HL-60 (cell line): ENCODE data around the gene NEDD4.
"Not testable (repeated sequence)": the region's sequence is repeated elsewhere in the genome, so short reads cannot be mapped to it uniquely, and the experiment has no call there.

Experiments used
- DNase-seq, 2 experiments: peaks; one replicate each; pipeline ENCODE4 v3.0.0-alpha.2; 2010 to 2020; ENCODE audit warnings: low read depth in 1 of 2, low spot score in 1 of 2
- H3K27ac ChIP-seq: fragments of 250-450 bp; sonication (Bioruptor Pico); replicated peaks from 2 replicates; pipeline ENCODE4 v1.5.1; 2020; ENCODE audit warnings: mild to moderate bottlenecking, moderate library complexity
- H3K27me3 ChIP-seq: fragments of 250-450 bp; sonication (Bioruptor Pico); 2 replicates; pipeline ENCODE4 v1.5.1; 2021; ENCODE audit warnings: mild to moderate bottlenecking, moderate library complexity; ENCODE audit not compliant: insufficient read depth, poor library complexity, severe bottlenecking
- H3K4me3 ChIP-seq: replicated peaks from 2 replicates; pipeline ENCODE4 v1.5.1; 2011; ENCODE audit warnings: mild to moderate bottlenecking, control low read depth, low read length; ENCODE audit not compliant: insufficient read depth
- GABPA ChIP-seq: IDR thresholded peaks from 2 replicates; pipeline ENCODE4 v1.6.1; 2012; ENCODE audit warnings: low read depth
- POLR2AphosphoS5 ChIP-seq: IDR thresholded peaks from 2 replicates; pipeline ENCODE4 v1.6.1; 2012; ENCODE audit warnings: low read depth
- SPI1 ChIP-seq: IDR thresholded peaks from 2 replicates; pipeline ENCODE4 v1.6.1; 2012; ENCODE audit warnings: low read depth, mild to moderate bottlenecking, borderline replicate concordance
- TF ChIP-seq, protein P1 (sequence below): IDR thresholded peaks from 2 replicates; pipeline ENCODE4 v1.6.1; 2012; ENCODE audit warnings: low read depth; ENCODE audit not compliant: insufficient replicate concordance
- TF ChIP-seq, protein P2 (sequence below): IDR thresholded peaks from one replicate; pipeline ENCODE4 v1.5.1; 2011; ENCODE audit warnings: low read length, control low read depth, inconsistent platforms; ENCODE audit not compliant: insufficient read depth

Gene NEDD4

DNA sequence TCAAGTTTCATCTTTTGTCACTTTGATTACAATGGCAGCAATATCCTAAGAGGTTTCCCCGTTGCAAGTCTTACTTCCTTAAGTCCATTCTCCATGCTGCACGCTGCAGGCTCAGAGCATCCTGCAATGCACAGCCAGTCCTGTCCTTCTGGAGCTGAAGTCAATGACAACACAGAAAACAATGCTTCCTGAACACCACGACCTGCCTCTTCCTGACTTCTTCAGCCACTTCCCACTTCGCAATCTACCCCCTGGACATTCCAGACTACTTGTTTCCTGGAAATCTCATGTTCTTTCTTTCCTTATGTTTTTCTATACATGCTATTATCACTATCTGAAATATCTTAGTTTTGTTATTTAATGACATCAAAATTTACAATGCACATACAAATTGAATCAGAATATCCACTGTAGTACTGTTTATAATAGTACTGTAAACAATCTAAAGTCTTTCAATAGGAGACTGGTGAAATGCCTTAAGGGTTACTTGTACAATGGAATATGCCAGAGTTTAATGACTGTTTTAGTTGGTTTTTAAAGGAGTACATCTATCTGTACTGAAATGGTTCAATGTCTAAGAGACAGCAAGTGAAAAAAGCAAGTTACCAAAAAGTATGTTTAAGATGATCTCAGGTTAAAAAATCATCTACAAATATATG lies 136.8 kb downstream of the NEDD4 start:
- no peak overlapping the region for H3K27ac ChIP-seq
- no peak overlapping the region for H3K4me3 ChIP-seq
- DNase-seq: no peak
- no peak for TF ChIP-seq GABPA
- no peak for TF ChIP-seq SPI1
- no peak for TF ChIP-seq POLR2AphosphoS5
- TF ChIP-seq, protein P1, sequence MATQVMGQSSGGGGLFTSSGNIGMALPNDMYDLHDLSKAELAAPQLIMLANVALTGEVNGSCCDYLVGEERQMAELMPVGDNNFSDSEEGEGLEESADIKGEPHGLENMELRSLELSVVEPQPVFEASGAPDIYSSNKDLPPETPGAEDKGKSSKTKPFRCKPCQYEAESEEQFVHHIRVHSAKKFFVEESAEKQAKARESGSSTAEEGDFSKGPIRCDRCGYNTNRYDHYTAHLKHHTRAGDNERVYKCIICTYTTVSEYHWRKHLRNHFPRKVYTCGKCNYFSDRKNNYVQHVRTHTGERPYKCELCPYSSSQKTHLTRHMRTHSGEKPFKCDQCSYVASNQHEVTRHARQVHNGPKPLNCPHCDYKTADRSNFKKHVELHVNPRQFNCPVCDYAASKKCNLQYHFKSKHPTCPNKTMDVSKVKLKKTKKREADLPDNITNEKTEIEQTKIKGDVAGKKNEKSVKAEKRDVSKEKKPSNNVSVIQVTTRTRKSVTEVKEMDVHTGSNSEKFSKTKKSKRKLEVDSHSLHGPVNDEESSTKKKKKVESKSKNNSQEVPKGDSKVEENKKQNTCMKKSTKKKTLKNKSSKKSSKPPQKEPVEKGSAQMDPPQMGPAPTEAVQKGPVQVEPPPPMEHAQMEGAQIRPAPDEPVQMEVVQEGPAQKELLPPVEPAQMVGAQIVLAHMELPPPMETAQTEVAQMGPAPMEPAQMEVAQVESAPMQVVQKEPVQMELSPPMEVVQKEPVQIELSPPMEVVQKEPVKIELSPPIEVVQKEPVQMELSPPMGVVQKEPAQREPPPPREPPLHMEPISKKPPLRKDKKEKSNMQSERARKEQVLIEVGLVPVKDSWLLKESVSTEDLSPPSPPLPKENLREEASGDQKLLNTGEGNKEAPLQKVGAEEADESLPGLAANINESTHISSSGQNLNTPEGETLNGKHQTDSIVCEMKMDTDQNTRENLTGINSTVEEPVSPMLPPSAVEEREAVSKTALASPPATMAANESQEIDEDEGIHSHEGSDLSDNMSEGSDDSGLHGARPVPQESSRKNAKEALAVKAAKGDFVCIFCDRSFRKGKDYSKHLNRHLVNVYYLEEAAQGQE: no peak
- TF ChIP-seq, protein P2, sequence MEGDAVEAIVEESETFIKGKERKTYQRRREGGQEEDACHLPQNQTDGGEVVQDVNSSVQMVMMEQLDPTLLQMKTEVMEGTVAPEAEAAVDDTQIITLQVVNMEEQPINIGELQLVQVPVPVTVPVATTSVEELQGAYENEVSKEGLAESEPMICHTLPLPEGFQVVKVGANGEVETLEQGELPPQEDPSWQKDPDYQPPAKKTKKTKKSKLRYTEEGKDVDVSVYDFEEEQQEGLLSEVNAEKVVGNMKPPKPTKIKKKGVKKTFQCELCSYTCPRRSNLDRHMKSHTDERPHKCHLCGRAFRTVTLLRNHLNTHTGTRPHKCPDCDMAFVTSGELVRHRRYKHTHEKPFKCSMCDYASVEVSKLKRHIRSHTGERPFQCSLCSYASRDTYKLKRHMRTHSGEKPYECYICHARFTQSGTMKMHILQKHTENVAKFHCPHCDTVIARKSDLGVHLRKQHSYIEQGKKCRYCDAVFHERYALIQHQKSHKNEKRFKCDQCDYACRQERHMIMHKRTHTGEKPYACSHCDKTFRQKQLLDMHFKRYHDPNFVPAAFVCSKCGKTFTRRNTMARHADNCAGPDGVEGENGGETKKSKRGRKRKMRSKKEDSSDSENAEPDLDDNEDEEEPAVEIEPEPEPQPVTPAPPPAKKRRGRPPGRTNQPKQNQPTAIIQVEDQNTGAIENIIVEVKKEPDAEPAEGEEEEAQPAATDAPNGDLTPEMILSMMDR: no peak
- H3K27me3 ChIP-seq: no peaks in the 10 kb centered on the region

DNA sequence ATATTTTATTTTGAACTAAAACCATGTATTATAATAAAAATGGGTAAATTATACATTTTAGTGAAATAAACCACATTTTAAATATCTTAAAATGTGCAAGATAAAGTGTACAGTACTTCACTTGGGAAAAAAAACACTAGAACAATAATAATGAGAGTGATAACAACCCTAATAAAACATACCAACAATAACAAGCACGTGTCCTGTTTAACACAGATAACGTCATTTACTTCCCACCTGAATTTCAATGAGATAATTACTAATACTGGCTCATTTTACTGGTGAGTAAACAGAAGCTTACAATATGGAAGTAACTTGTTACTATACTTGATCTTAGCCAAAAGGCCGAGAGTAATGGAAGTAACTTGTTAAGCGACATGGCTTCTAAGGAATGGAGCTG lies 140.3 kb downstream of the NEDD4 start:
- TF ChIP-seq POLR2AphosphoS5 (no peak), SPI1 (no peak), GABPA (no peak)
- TF ChIP-seq, protein P1: no peak
- TF ChIP-seq, protein P2: no peak
- Histone ChIP-seq H3K27me3 (no peaks in the 10 kb centered on the region), H3K4me3 (no peak overlapping the region), H3K27ac (no peak overlapping the region)
- DNase-seq: no peak

DNA sequence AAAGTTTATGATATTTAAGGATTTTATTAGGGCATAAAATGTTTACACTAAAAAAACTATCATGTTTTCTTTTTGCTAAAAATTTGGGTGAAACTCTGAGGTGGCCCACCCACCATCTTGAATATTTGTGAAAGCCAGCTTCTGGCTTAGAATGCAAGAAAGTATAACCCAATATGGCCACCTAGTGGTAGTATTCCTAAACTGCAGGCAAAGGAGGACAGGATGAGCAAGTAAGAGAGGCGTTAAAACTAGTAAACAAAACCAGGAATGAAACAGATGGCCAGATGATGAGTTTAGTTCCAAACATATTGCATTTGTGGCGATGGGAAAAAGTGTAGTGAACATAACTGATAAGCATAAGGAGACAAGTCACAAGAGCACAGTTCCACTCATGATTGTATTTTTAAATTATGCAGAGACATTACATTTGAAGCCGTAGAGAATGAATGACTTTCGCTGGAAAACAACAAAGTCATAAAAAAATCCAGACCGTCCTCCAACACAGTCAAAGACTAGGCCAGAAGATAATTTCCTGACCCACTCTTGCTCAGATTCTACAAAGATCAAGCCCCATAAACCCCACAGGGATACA lies 147.2 kb downstream of the NEDD4 start:
- peak; percentile 26 to 58 for DNase-seq
- H3K27ac ChIP-seq: no peak overlapping the region

DNA sequence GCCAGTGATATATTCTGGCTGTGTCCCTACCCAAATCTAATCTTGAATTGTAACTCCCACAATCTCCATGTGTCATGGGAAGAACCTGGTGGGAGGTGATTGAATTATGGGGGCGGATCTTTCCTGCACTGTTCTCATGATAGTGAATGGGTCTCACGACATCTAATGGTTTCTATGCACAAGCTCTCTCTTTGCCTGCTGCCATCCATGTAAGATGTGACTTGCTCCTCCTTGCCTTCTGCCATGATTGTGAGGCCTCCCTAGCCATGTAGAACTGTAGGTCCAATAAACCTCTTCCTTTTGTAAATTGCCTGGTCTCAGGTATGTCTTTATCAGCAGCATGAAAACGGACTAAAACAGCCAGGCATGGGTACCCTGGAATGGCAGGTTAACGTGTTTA lies 150.5 kb downstream of the NEDD4 start:
- not testable (repeated sequence) for H3K4me3 ChIP-seq, DNase-seq, H3K27me3 ChIP-seq, H3K27ac ChIP-seq

More for the DNA sequence above, 147.2 kb downstream of the NEDD4 start:
- H3K27me3 ChIP-seq: no peaks in the 10 kb centered on the region
- TF ChIP-seq GABPA: no peak
- TF ChIP-seq, protein P2: peak; percentile 77
- H3K4me3 ChIP-seq: no peak overlapping the region
